Measurements from ENCODE around the gene SPDEF.

DNA sequence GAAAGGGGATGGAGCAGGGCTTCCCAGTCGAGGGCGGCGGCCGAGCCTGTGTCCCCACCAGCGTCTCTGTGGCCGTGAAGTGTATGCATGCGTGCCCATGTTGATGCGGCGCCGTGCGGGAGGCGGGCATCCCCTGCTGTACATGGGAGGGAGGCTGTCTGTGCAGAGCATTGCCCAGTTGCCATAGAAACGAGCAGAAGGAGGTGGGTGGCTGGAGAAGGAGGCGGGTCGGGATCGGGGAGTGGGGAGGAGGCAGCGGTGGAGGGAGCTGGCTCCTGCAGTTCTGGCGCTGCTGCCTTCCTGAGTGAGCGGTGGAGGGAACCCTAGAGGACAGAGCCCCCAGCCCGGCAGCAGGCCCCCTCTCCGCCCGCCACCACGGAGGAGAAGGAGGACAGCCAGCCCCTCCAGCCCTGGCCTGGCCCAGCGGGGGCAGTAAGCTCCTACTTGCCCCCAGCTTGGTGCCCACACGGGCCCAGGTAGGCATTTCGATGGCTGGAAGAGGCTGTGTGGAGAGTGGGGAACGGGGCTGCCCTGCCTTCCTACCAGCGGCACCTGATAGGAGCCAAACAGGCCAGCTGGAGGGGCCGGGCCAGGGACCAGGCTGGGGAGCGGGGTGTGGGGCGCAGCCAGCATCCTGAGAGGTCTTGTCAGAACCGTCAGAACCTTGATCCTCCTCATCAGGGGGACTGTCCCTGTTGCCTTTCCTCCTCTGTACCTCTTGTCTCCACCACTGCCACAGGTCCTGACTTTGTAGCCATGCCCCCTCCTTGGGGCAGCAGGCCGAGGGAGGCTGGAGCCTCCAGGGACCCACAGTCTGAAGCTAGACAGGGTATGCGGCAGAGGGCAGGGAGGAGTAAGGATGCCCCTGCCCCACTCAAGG, 41.3 kb downstream of the SPDEF start:
- TF ChIP-seq, protein P1, sequence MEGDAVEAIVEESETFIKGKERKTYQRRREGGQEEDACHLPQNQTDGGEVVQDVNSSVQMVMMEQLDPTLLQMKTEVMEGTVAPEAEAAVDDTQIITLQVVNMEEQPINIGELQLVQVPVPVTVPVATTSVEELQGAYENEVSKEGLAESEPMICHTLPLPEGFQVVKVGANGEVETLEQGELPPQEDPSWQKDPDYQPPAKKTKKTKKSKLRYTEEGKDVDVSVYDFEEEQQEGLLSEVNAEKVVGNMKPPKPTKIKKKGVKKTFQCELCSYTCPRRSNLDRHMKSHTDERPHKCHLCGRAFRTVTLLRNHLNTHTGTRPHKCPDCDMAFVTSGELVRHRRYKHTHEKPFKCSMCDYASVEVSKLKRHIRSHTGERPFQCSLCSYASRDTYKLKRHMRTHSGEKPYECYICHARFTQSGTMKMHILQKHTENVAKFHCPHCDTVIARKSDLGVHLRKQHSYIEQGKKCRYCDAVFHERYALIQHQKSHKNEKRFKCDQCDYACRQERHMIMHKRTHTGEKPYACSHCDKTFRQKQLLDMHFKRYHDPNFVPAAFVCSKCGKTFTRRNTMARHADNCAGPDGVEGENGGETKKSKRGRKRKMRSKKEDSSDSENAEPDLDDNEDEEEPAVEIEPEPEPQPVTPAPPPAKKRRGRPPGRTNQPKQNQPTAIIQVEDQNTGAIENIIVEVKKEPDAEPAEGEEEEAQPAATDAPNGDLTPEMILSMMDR (conservative IDR thresholded peaks at IDR 0.05; ENCODE audit: low read length), result no peak
- no peak for TF ChIP-seq EZH2phosphoT487 (IDR thresholded peaks at IDR 0.05; ENCODE audit: borderline replicate concordance, low read depth, low read length)
